Fibroblast of pulmonary artery (primary cell): ENCODE results near the gene DENND4A.

Experiments
- DNase-seq: peaks from one replicate; pipeline ENCODE4 v3.0.0-alpha.2; 2010; ENCODE audit warnings: low read depth
- H3K4me3 ChIP-seq: replicated peaks from 2 replicates; pipeline ENCODE4 v1.5.1; 2011; ENCODE audit warnings: low read depth, mild to moderate bottlenecking, control low read depth, low read length, moderate library complexity
- CTCF ChIP-seq: IDR thresholded peaks from 2 replicates; pipeline ENCODE4 v1.5.1; 2011; ENCODE audit warnings: mild to moderate bottlenecking, control low read depth, low read length, inconsistent platforms; ENCODE audit errors: missing control alignments

Gene DENND4A

DNA sequence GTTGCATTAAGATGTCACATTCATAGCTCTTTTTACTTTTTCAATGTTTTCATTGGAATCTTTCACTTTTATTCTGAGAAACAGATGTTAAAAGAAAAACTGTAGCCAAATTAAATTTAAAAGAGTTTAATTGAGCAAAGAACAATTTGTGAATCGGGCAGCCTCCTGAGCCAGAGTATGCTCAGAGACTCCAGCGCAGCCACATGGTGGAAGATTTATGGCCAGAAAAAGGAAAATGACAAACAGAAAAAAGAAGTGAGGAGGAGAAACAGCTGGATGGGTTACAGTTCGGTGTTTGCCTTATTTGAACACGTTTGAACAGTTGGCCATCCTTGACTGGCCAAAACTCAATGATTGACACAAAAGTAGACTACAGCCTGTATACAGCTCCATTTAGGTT lies 43.4 kb upstream of the DENND4A start:
- DNase-seq, result no peak
- TF ChIP-seq CTCF, result no peak
- no peak overlapping the region for H3K4me3 ChIP-seq

GRCh38 chr15:65834603-65835282 lies 42.6 kb upstream of the DENND4A start:
- TF ChIP-seq CTCF, result no peak
- no peak for DNase-seq
- no peak overlapping the region for H3K4me3 ChIP-seq

DNA sequence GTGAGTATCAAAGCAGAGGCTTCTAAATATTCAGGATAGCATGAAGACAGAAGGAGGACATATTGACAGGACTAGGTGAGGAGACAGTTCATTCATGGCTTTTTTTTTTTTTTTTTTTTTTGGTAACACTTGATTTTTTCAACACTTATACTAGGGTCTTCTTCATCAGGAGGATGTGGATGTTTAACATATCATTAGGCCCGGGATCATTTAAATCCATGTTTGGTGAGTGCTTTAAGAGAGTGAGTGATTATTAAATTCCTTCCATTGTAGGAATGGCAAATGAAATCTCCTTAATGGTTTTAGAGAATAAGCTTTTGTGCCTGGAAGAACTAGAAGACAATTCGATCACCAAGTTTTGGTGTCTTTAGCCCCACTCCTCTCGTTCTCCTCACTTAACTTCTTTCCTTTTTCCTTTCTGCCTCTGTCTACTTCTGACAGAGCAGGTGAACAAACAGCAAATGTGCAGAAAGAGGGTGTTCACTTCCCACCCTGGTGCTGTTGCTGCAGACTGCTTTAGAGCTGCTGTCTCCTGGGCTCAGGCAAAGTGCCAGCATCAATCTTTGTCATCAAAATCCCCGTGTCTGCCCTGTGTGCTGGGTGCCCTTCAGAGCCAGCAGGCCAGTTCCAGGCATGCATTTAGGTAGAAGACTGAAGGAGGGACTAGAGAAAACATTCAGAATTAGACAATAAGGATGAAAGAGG lies 41.6 kb upstream of the DENND4A start:
- no peak for DNase-seq
- H3K4me3 ChIP-seq, result no peak overlapping the region

DNA sequence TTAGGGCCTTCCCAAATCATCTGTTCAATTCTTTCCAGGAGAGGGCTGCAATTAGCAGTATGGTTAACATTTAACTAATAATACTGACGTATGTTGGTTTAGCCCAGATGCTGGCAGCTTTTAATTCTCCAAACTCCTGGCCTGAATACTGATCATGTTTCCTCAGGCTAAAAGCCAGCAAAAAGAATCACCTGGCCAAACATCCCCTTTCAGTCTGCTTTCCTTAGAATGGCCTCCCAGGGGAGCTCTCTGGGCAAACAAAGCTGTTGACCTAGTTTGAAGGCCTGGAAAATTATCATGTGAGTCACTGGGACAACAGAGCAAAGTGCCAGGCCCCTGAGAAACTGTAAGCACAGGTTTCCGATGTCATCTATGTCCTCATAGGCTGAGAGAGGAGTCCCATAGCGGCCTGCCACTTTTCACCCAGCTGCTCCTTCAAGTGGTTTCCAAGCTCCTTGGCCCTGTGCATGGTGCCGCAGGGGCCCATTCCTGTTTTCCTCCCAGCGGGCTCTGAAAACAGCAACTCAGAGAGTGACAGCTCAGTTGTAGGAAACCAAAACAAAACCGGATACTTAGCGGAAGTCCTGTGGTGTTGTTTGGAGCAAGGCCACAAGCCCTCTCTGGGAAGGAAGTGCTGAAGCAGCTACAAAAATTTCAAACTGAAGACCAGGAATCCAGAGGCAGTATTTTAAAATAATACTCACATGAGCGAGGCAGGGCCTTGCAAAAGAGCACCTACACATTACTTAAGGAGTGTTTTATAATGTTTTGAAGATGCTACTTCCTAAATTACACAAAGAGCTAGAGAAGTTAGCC lies 40.7 kb upstream of the DENND4A start:
- H3K4me3 ChIP-seq, result peak overlapping the region; percentile 23
- peak; percentile 24 for TF ChIP-seq CTCF
- peak; percentile 95 for DNase-seq

More for the DNA sequence above, 41.6 kb upstream of the DENND4A start:
- TF ChIP-seq CTCF, result no peak

- peak; percentile 57 for TF ChIP-seq CTCF
- H3K4me3 ChIP-seq, result no peak overlapping the region
- DNase-seq, result peak; percentile 56
Measured at GRCh38 chr15:65829130-65829764, 37.2 kb upstream of the DENND4A start.

DNA sequence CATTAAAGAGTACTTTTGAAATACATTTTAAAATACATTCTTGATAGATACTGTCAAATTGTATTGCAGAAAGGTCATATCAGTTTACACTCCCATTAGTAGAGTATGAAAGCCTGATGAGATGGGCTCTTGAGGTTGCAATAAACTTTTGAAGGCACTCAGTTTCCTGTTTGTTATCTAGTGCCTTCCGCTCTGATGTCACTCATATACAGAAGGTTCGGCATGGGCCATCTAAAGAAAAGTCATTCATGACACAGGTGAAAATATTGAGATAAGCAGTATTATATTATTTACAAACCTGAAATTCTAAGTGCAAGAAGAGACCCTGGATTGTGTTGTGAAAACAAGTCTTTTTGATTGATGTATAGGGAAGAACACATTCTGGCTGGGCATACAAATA lies 36.5 kb upstream of the DENND4A start:
- H3K4me3 ChIP-seq, result no peak overlapping the region
- TF ChIP-seq CTCF, result no peak
- no peak for DNase-seq
